GM10266 (cell line): ENCODE measurements around the gene FAM76B.

Experiments used
- DNase-seq: peaks from one replicate; pipeline ENCODE4 v3.0.0; 2012; ENCODE audit errors: extremely low spot score
- TF ChIP-seq, protein P1 (sequence below): IDR thresholded peaks from 2 replicates; pipeline ENCODE4 v1.5.1; 2012; ENCODE audit warnings: mild to moderate bottlenecking, low read depth; ENCODE audit not compliant: control insufficient read depth, insufficient read depth; ENCODE audit errors: missing control alignments

Gene FAM76B

DNA sequence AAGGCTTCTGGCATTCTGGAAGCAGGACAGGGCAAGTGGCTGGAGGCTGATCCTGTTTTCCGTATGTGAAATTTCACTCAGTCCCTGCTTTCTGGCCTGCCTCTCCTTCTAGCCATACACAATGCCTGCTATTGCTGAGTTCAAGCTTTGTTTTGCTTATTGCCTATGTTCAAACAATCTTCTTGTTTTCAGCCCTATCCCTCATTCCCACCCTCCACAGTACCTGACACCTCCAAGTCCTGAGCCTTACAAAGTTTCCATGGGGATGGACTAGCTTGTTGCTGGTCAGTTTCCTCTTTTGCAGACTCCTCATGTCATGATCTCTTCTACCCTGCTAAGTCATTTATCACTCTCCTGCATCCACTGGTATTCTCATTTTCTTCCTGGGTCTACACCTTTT, 38.1 kb downstream of the FAM76B start:
- DNase-seq: no peak
- TF ChIP-seq, protein P1, sequence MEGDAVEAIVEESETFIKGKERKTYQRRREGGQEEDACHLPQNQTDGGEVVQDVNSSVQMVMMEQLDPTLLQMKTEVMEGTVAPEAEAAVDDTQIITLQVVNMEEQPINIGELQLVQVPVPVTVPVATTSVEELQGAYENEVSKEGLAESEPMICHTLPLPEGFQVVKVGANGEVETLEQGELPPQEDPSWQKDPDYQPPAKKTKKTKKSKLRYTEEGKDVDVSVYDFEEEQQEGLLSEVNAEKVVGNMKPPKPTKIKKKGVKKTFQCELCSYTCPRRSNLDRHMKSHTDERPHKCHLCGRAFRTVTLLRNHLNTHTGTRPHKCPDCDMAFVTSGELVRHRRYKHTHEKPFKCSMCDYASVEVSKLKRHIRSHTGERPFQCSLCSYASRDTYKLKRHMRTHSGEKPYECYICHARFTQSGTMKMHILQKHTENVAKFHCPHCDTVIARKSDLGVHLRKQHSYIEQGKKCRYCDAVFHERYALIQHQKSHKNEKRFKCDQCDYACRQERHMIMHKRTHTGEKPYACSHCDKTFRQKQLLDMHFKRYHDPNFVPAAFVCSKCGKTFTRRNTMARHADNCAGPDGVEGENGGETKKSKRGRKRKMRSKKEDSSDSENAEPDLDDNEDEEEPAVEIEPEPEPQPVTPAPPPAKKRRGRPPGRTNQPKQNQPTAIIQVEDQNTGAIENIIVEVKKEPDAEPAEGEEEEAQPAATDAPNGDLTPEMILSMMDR: no peak

DNA sequence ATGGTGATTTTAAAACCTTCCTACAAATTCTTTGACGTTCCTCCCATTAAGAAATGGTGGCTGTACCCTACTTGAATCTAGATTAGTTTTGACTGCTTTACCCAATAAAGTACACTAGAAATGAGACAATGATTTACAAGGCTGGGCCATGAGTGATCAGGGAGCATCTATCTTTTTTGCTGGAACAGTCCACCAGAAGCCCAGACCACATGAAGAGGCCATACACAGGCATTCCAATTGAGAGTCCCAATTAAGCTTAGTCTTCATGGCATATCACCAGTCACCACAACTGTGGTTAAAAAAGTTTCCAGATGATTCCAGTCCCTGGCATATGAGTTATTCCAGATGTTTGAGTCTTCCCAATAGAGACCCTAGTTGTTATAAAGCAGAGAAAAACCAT, 39.5 kb downstream of the FAM76B start:
- TF ChIP-seq, protein P1: no peak
- DNase-seq: no peak

DNA sequence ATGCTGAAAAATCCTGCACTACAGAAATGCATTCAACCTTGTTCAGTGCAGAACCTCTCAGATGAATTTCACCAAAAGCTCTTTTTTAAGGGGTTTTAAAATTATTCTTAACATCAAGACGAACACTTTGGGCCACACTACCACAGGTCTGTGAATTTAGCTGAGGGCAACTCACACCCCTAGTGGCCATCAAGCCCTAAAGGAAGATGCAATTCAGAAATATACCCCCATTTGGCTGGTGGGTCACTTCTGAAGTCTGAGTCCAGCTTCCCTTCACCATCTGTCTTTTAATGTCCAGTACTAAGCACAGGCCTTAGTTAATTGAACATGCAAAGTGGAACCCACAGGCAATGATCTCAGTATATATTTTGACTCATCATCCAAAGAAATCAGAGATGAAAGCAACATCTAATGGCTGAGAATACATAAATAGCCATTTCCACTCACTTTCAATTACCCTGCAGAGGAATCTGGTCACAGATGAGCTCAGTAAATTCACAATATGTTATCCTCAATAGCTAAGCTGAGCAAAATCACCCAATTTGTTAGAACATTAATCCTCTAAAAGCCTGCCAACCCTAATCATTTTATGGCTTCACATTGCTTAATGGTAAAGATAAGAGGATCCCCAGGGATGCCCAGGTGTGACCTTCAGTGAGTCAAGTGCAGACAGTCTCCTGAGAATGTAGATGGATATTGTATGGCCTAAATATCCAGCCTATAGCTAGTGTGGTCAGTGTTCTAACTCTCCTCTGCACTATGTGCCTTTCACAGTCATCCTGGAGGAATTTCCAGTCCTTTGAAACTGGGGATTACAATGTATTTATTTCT, 50.3 kb downstream of the FAM76B start:
- no peak for DNase-seq

DNA sequence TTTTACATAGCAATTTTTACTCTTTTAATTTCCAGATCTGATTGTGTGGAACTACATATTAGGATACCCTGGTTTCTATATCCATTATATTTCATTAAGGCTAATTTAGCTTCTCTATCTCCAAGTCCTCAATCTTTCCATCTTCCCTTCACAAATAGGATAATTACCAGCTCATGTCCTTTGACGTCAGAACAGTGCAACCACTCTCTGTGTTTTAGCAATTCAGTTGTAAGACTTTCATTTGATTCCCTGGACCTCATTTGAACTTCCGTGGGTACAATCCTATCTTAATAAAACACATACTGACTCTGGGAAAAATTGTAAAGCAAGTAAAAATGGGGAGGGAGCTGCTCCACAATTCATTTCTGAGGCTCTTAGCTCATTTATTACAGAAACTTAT, 52.8 kb downstream of the FAM76B start:
- DNase-seq: no peak
- TF ChIP-seq, protein P1: no peak

More for the DNA sequence above, 50.3 kb downstream of the FAM76B start:
- TF ChIP-seq, protein P1: no peak

DNA sequence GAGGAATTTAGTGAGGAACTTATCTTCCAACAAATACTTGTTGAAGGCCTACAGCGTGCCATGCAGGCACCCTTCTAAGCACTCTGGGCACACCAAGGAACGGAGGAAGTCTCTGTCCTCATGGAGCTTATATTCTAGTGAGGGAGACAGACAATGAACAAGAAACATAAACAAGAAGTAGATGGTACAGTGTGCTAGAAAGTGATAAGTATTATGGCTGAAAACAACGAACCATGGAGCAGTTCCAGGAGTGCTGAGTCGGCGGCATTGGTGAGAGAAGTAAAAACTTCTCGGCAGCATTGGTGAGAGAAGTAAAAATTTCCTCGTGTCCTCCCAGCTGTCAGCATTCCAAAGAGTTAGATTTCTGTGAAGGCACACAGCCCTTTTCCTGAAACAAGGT, 53.2 kb downstream of the FAM76B start:
- TF ChIP-seq, protein P1: no peak

DNA sequence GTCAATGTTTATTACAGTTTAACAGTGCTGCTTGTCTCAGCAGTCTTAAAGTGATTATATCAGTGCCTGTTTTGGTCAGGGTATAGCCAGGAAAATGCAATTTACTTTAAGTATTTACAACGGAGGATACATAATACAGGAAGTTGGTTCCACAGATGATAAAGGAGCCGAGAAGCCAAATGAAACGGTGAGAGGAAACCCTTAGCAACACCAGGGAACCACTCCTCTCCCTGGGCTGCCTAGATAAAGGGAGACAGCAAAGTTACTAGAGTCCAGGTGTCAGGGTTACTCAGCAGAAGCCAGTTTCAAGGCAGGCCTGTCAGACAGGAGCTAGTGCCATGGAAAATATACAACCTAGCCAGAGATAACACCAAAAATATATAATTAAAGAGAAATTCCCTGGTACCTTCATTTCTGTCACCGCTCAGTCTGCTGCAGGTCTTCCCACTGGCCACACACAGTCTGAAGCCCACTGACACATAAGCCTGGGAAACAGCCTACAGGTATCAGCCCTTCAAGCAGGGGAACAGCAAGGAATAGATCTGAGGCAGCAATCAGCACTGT, 55.5 kb downstream of the FAM76B start:
- no peak for DNase-seq
- TF ChIP-seq, protein P1: no peak

More for the DNA sequence above, 53.2 kb downstream of the FAM76B start:
- no peak for DNase-seq

DNA sequence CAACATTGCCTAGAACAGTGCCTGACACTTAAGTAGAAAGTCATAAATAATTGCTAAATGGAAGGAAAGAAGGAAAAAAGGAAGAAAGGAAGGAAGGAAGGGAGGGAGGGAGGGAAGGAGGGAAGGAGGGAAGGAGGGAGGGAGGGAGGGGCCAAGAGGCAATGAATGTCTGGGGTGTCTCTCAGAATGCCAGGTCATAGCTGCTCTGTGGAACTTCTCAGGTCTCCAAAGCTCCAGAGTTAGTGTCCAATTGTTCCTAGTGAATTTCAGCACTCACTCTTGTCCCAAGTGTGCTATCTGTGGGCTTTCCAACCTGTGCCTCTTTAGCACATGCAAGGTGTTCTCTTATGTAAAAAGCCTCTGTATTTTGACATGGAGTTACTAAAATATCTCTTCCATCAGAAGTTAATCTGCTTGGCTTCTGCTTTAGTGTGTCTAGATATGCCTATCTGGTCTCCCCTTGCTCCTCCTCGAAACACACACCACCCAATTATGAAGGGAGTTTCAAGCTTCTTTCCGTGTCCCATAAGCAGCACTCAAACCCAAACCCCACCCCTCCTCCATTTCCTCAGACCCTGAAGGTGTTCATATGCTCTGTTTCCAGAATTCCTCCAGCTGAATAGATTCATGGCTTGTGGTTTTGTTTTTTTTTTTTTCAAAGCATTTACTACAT, 56.5 kb downstream of the FAM76B start:
- no peak for DNase-seq
- TF ChIP-seq, protein P1: no peak
